Nucleus accumbens (tissue), 56 donors: ENCODE results near the gene SYK.

Source experiments
- DNase-seq, 56 donors: peaks; one replicate each; lab custom pipeline; 2025; lab: John Stamatoyannopoulos, UW

SYK gene

DNA sequence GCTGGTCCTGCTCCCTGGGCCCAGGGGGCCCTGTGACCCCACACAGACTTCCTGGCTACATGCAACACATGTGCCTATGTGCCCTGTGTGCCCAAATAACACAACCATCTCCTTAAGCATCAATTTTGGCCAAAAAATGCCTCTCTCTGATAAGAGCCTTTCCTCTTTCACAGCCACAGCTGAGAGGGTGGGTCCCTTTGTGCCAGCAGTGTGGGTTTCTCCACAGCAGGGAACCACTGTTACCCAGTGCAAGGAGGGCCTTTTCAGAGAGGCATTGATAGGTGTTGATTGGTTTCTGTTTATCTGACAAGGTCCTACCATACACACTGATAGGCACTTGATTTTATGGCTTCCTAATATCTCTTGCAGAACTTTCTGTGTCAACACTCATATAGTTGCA, 42.7 kb downstream of the SYK start:
- DNase-seq, result no peak

GRCh38 chr9:90846770-90847419, 45.3 kb downstream of the SYK start:
- DNase-seq, result no peak

GRCh38 chr9:90847971-90848370, 46.4 kb downstream of the SYK start:
- no peak for DNase-seq

DNA sequence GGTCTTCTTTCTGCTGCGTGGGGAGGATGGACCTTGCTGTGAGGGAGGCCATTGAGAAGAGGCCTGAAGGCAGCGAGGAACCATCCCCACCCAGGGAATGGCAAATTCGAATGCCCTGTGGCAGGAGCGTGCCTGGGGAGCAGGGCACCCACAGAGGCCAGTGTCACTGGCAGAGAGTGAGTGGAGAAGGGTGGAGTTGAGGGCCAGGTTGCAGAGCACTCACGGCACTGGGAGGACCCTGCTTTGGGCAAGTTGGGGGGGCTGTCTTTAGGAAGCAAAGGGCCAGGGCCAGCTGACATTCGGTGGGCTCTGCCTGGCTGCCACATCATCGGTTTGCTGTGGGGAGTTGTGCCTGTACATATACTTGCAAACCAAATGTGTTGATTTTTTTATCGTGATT, 47.2 kb downstream of the SYK start:
- DNase-seq, result no peak

- no peak for DNase-seq
Measured at GRCh38 chr9:90851444-90851843, 49.8 kb downstream of the SYK start.

- DNase-seq, result no peak
Measured at GRCh38 chr9:90853945-90854344, 52.3 kb downstream of the SYK start.

DNA sequence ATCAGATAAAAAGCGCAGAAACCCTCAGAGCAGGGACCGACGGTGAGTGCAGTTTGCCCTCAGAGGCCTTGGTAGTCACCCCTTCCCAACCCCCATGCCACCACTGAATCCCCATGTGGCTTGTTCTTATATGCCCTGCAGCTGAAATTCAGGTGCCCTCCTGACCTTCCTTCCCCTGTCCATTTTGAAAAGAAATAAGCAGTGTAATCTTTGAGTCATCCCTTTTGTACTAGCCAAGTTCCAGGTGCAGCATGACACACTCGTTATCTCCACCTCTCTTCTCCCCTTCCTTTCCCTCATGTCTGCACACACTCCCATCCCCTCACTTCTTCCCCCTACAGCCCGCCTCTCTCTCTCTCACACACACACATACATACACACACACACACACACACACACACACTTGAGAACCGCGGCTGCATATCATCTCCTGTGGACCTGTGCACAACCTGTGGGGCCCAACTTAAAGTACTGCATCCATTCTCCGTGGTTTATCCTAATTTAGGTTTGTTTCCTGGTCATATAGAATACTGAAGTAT, 53.1 kb downstream of the SYK start:
- DNase-seq, result no peak

- no peak for DNase-seq
Measured at GRCh38 chr9:90855208-90855902, 53.7 kb downstream of the SYK start.

- no peak for DNase-seq
Measured at GRCh38 chr9:90857091-90857490, 55.5 kb downstream of the SYK start.

GRCh38 chr9:90857855-90858254, 56.2 kb downstream of the SYK start:
- DNase-seq, result no peak

DNA sequence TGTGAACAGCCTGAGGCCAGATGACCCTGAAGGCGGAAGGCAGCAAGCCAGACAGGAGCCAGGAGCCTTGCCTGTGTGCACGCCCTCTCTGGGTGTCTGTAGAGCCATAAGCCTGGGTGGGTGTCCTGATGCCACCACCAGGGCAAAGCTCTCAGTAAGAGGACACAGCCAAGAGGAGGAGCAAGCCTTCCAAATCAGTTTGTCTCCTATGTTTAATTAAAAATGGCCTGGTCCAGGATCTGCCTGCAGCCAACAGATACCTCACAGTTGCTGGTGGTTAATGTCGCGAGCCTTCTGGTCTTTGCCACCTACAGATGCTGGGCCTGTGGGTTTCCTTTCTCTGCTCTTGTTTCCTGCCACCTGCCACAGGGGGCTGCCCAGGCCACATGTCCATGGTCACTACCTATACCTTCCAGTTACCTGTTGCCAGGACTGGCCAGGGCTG, 56.9 kb downstream of the SYK start:
- DNase-seq, result no peak

DNA sequence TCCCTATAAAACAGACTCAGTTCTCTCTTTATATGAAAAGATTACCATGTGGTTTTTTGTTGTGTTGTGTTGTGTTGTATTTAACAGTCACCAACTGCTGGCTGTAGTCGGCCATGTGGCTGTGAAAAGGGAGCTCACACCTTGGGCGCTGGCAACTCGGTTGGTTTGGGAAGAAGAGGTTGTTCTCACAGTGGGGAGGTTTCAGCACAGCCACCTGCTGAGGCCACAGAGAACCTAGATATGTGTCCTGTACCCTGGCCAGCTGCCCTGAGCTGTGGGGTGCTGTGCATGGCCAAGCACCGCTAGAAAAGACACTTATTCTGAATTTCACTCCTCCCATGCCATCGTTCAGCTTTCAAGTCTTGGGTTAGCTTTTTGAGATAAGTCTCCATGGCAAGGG, 58.8 kb downstream of the SYK start:
- no peak for DNase-seq

DNA sequence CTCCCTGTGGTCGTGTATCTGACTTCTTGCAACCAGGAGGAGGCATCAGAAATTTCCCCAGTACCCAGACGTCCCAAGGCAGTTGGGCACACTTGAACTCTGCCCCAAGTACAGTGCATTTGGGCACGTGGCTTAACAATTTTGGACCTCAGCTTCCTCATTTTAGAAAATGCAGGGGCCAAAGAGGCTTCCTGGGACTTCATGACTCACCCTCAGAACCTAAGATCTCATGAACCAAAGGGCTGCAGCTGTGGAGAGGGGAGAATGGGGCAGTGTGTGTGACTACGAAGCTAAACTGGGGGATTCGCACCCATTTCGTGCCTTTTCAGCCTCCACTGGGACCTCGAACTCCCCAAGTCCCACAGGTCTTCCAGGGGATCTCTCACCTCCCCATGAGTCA, 59.2 kb downstream of the SYK start:
- DNase-seq, result no peak

GRCh38 chr9:90861380-90861779, 59.8 kb downstream of the SYK start:
- no peak for DNase-seq

- no peak for DNase-seq
Measured at GRCh38 chr9:90861826-90862740, 60.5 kb downstream of the SYK start.

GRCh38 chr9:90864779-90865178, 63.2 kb downstream of the SYK start:
- DNase-seq, result no peak

GRCh38 chr9:90867101-90867500, 65.5 kb downstream of the SYK start:
- DNase-seq, result no peak

DNA sequence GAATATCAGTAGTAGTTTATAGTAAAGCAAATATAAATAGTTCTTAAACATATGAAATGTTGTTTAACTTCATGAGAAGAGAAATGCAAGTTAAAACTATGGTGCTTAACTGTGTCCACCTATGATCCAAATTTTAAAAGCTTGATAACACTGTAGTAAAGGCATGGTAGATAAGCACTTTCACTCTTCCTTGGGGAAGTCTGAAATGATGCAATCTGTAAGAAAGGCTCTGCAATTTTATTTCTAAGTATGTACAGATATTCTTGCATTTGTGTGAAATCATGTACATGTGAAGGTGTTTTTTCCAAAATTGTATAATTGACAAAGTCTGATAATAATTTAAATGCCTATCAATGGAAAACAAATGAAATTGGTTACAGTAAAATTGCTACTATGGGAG, 66.9 kb downstream of the SYK start:
- no peak for DNase-seq

GRCh38 chr9:90869361-90869760, 67.7 kb downstream of the SYK start:
- DNase-seq, result no peak

DNA sequence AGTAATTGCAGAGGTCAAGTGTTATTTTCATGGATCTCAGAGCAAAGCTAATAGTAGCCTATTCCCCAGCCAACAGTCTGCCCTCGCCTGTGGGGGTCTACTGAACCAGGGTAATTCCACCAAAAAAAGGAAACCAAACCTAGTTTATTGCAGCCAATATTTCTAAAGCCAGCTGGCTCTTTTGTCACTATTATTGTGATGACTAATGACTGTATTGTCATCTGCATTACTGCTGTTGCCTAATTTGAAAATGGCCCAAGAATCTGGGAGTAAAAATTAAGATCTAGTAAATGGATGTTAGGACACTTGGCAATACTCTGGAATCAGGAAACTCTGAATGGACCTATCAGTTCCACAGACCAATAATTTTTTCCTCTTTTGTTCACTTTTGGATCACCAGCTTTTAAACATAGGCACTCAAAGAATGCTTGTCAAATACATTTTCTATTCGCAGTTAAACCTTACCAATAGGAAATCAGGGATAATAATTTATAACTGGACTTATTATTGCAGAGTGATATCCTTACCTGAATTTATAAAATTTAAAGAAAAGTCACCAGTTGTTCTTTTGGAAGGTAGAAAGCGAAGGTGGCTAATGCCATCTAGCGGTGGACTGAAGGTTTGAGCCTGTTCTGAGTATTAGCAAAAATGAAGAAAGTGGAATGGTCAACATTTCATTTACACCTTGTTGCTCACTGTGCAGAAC, 69.2 kb downstream of the SYK start:
- peak in 10 of 56 donors; percentile 1 to 50 (median 6) for DNase-seq
